ENCODE measurements around the gene IGFBPL1. TPM values are rescaled to one million over a fixed set of nuclear protein-coding genes. Genes with fewer than 3 reads are reported as not detected.

The IGFBPL1 gene
- total RNA-seq, 1 donor from 2014 or later, result not detected

DNA sequence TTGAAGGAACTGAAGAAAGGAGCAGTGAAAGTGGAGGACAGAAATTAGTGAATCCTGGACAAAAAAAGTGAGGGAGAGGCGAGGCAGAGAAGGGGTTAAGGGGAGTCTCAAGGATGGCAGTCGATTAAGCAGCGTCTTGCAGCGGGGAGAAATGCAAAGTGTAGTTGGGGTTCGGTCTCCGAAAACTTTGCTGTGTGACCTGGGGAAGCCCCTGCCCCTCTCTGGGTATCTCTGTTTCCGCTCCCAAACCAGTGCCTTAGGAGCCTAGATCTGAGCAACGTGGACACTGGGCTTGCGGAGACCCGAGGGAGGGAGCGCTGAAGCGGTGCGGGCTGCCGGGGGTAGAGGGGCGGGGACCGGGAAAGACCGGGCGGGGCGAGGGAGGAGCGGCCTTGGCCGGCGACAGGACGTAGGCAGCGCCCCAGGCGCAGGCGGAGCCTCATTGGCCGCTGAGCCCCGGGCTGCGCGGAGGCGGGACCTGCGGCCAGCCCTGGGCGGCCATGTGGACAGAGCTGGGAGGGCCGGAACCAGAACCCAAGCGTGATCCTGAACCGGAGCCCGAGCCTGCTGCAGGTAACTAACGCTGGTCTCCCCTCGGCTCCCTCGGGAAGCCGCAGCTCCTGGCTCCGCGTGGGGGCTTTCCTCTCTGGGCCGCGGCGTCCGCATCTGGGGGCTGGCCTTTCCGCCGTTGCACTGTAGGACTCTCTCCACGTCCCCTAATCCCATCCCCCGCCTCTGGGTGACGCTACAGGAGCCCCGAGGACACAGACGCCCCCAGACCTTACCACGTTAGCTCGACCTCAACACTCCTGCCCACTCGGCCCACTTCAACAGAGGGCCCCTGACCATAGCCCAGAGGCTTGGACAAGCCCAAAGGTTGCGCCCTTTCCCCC, 31.8 kb downstream of the IGFBPL1 start, which contains the start of gene ALDH1B1:
Gene ALDH1B1, plus strand, starts transcription at position 468 of the 893 bp plus-strand sequence. CDS start 3,047 bp downstream, outside the sequence.
- Mint-ChIP-seq H3K4me1 (peaks cover 16% of the 10 kb centered on the region), H3K27ac (peak within 1 kb of the TSS; percentile 79), H3K9me3 (no peaks in the 10 kb centered on the region), H3K4me3 (peak within 1 kb of the TSS; percentile 94), H3K36me3 (ENCODE audit: low read depth) (peaks cover 21% of the 10 kb centered on the region), H3K27me3 (peaks cover 6% of the 10 kb centered on the region)
- ChIA-PET CTCF (interaction anchor here (1.0 kb wide), 1 partner anchor 476 kb away, joined by 3 read pairs; no protein-coding TSS in a partner anchor), POLR2A (interaction anchor here (0.7 to 1.1 kb wide), 2 partner anchors 35 to 324 kb away, joined by 3 read pairs; partner anchors contain the start of gene SHB)
- ATAC-seq (ENCODE audit: low read depth) (peak; percentile 99), DNase-seq (peak; percentile 74)
- intact Hi-C loops (cut with micrococcal nuclease), result loop anchor here (1.0 to 10.0 kb wide), 2 partner anchors 328 to 488 kb away; partner anchors contain the start of genes SHB and SLC25A51
- no peak for TF ChIP-seq CTCF (IDR thresholded peaks at IDR 0.05)

- no peak for TF ChIP-seq CTCF (IDR thresholded peaks at IDR 0.05)
- Mint-ChIP-seq H3K27me3 (peaks cover 6% of the 10 kb centered on the region), H3K27ac (no peak overlapping the region), H3K9me3 (no peaks in the 10 kb centered on the region), H3K4me3 (peak overlapping the region; percentile 94), H3K36me3 (ENCODE audit: low read depth) (peaks cover 13% of the 10 kb centered on the region), H3K4me1 (peaks cover 16% of the 10 kb centered on the region)
- ChIA-PET POLR2A (no interaction called here), CTCF (no interaction called here)
- no peak for ATAC-seq (ENCODE audit: low read depth)
- intact Hi-C loops (cut with micrococcal nuclease), result loop anchor here (1.0 to 10.0 kb wide), 2 partner anchors 327 to 487 kb away; partner anchors contain the start of genes SHB and SLC25A51
- no peak for DNase-seq
These were observed 32.8 kb downstream of the IGFBPL1 start for GRCh38 chr9:38391278-38392118.

GRCh38 chr9:38390851-38391250, 33.4 kb downstream of the IGFBPL1 start:
- peaks cover 7% of the 10 kb centered on the region for H3K36me3 Mint-ChIP-seq (ENCODE audit: low read depth)
- peaks cover 16% of the 10 kb centered on the region for H3K4me1 Mint-ChIP-seq
- ATAC-seq (ENCODE audit: low read depth), result no peak
- ChIA-PET CTCF (no interaction called here), POLR2A (no interaction called here)
- H3K9me3 Mint-ChIP-seq, result no peaks in the 10 kb centered on the region
- intact Hi-C loops (cut with micrococcal nuclease), result loop anchor here (10.0 kb wide), 1 partner anchor 326 kb away; the partner anchor contains the start of gene SHB
- no peak overlapping the region for H3K27ac Mint-ChIP-seq
- no peak for DNase-seq
- TF ChIP-seq CTCF (IDR thresholded peaks at IDR 0.05), result no peak
- H3K27me3 Mint-ChIP-seq, result peaks cover 6% of the 10 kb centered on the region
- H3K4me3 Mint-ChIP-seq, result peak overlapping the region; percentile 57

DNA sequence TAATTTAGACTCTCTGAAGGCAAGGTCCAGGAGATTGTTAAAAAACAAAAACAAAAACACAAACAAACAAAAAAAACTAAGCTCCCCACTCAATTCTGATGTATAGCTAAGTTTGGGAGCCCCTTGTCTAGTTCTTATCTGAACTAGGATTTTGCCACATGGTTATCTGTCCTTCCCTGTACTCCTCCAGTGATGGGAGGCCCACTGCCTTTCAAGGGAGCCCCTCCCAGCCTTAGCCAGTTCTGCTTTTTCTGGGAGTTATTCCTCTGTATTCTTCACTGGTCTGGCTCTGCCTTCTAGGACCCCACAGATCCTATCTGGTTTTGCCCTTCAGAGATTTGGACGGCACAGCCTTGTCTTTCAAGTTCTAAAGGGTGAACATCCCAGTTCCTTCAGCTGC, 33.8 kb downstream of the IGFBPL1 start:
- H3K27ac Mint-ChIP-seq, result no peak overlapping the region
- ChIA-PET CTCF (no interaction called here), POLR2A (no interaction called here)
- H3K9me3 Mint-ChIP-seq, result no peaks in the 10 kb centered on the region
- H3K4me3 Mint-ChIP-seq, result no peak overlapping the region
- intact Hi-C loops (cut with micrococcal nuclease), result loop anchor here (10.0 kb wide), 1 partner anchor 326 kb away; the partner anchor contains the start of gene SHB
- TF ChIP-seq CTCF (IDR thresholded peaks at IDR 0.05), result no peak
- peaks cover 6% of the 10 kb centered on the region for H3K27me3 Mint-ChIP-seq
- DNase-seq, result no peak
- peaks cover 4% of the 10 kb centered on the region for H3K36me3 Mint-ChIP-seq (ENCODE audit: low read depth)
- ATAC-seq (ENCODE audit: low read depth), result no peak
- H3K4me1 Mint-ChIP-seq, result peaks cover 16% of the 10 kb centered on the region

All from activated B cell treated with CpG ODN at 0.5 μM for 24 hours (primary cell).